GM21381 (cell line): Measurements from ENCODE around the gene MTCH1.

Experiments
- ATAC-seq: cut with Tn5 transposase; IDR thresholded peaks from one replicate; pipeline ENCODE4 v1.9.1; 2021; ENCODE audit warnings: mild to moderate bottlenecking, moderate library complexity; ENCODE audit not compliant: unreplicated experiment

The MTCH1 gene

GRCh38 chr6:36970892-36971842 is 14.8 kb downstream of the MTCH1 start:
- ATAC-seq: no peak

- ATAC-seq: no peak
Observed at GRCh38 chr6:36969988-36970891, 15.8 kb downstream of the MTCH1 start.

- no peak for ATAC-seq
Observed at GRCh38 chr6:36969240-36969691, 16.7 kb downstream of the MTCH1 start.

GRCh38 chr6:36968266-36968977 is 17.6 kb downstream of the MTCH1 start:
- ATAC-seq: no peak

- ATAC-seq: no peak
Observed at GRCh38 chr6:36967757-36968156, 18.2 kb downstream of the MTCH1 start.

GRCh38 chr6:36967301-36967700 is 18.7 kb downstream of the MTCH1 start:
- no peak for ATAC-seq

- no peak for ATAC-seq
Observed at GRCh38 chr6:36964908-36965307, 21.1 kb downstream of the MTCH1 start.

GRCh38 chr6:36964349-36964748 is 21.6 kb downstream of the MTCH1 start:
- ATAC-seq: no peak

- ATAC-seq: no peak
Observed at GRCh38 chr6:36963451-36964290, 22.3 kb downstream of the MTCH1 start.

GRCh38 chr6:36962874-36963273 is 23.1 kb downstream of the MTCH1 start:
- ATAC-seq: no peak

GRCh38 chr6:36961441-36962435 is 24.3 kb downstream of the MTCH1 start:
- no peak for ATAC-seq

- no peak for ATAC-seq
Observed at GRCh38 chr6:36959555-36960250, 26.3 kb downstream of the MTCH1 start.

- ATAC-seq: no peak
Observed at GRCh38 chr6:36958775-36959554, 27.0 kb downstream of the MTCH1 start.

- no peak for ATAC-seq
Observed at GRCh38 chr6:36957773-36958271, 28.2 kb downstream of the MTCH1 start.

GRCh38 chr6:36956446-36956820 is 29.6 kb downstream of the MTCH1 start:
- ATAC-seq: no peak

GRCh38 chr6:36955671-36956445 is 30.1 kb downstream of the MTCH1 start:
- ATAC-seq: no peak

- no peak for ATAC-seq
Observed at GRCh38 chr6:36955136-36955535, 30.9 kb downstream of the MTCH1 start.
